Measurements from ENCODE around the gene TANC1.
"Not testable (repeated sequence)": the region's sequence is repeated elsewhere in the genome, so short reads cannot be mapped to it uniquely, and the experiment has no call there.

TANC1 gene

GRCh38 chr2:159089543-159089942 is 121.1 kb downstream of the TANC1 start:
- DNase-seq (ENCODE audit: low read depth), result no peak

- DNase-seq (ENCODE audit: low read depth), result no peak
These were observed 122.2 kb downstream of the TANC1 start for GRCh38 chr2:159090514-159091201.

- no peak for DNase-seq (ENCODE audit: low read depth)
These were observed 122.9 kb downstream of the TANC1 start for GRCh38 chr2:159091381-159091780.

GRCh38 chr2:159091976-159092375 is 123.5 kb downstream of the TANC1 start:
- no peak for DNase-seq (ENCODE audit: low read depth)

- no peak for DNase-seq (ENCODE audit: low read depth)
These were observed 125.1 kb downstream of the TANC1 start for GRCh38 chr2:159093497-159093896.

GRCh38 chr2:159094173-159094737 is 125.8 kb downstream of the TANC1 start:
- no peak for DNase-seq (ENCODE audit: low read depth)

GRCh38 chr2:159095813-159096212 is 127.4 kb downstream of the TANC1 start:
- DNase-seq (ENCODE audit: low read depth), result no peak

GRCh38 chr2:159096302-159096855 is 127.9 kb downstream of the TANC1 start:
- not testable (repeated sequence) for DNase-seq (ENCODE audit: low read depth)

- DNase-seq (ENCODE audit: low read depth), result no peak
These were observed 128.5 kb downstream of the TANC1 start for GRCh38 chr2:159096901-159097300.

- no peak for DNase-seq (ENCODE audit: low read depth)
These were observed 129.9 kb downstream of the TANC1 start for GRCh38 chr2:159098361-159098760.

GRCh38 chr2:159098921-159099411 is 130.5 kb downstream of the TANC1 start:
- no peak for DNase-seq (ENCODE audit: low read depth)

- no peak for DNase-seq (ENCODE audit: low read depth)
These were observed 133.5 kb downstream of the TANC1 start for GRCh38 chr2:159101755-159102489.

- DNase-seq (ENCODE audit: low read depth), result no peak
These were observed 135.0 kb downstream of the TANC1 start for GRCh38 chr2:159103411-159103810.

- DNase-seq (ENCODE audit: low read depth), result no peak
These were observed 137.7 kb downstream of the TANC1 start for GRCh38 chr2:159106109-159106508.

- DNase-seq (ENCODE audit: low read depth), result no peak
These were observed 139.9 kb downstream of the TANC1 start for GRCh38 chr2:159108181-159108893.

- DNase-seq (ENCODE audit: low read depth), result no peak
These were observed 141.1 kb downstream of the TANC1 start for GRCh38 chr2:159109517-159109916.

GRCh38 chr2:159110784-159111183 is 142.3 kb downstream of the TANC1 start:
- no peak for DNase-seq (ENCODE audit: low read depth)

GRCh38 chr2:159111346-159111927 is 143.0 kb downstream of the TANC1 start:
- no peak for DNase-seq (ENCODE audit: low read depth)

GRCh38 chr2:159114835-159115234 is 146.4 kb downstream of the TANC1 start:
- no peak for DNase-seq (ENCODE audit: low read depth)

- DNase-seq (ENCODE audit: low read depth), result no peak
These were observed 148.5 kb downstream of the TANC1 start for GRCh38 chr2:159116922-159117321.

GRCh38 chr2:159117658-159118057 is 149.2 kb downstream of the TANC1 start:
- DNase-seq (ENCODE audit: low read depth), result no peak
